GM19452 (cell line): ENCODE results near the gene ANKS3.

Source experiments
- ATAC-seq: cut with Tn5 transposase; IDR thresholded peaks from one replicate; pipeline ENCODE4 v1.9.1; 2021; ENCODE audit not compliant: unreplicated experiment

Gene ANKS3

DNA sequence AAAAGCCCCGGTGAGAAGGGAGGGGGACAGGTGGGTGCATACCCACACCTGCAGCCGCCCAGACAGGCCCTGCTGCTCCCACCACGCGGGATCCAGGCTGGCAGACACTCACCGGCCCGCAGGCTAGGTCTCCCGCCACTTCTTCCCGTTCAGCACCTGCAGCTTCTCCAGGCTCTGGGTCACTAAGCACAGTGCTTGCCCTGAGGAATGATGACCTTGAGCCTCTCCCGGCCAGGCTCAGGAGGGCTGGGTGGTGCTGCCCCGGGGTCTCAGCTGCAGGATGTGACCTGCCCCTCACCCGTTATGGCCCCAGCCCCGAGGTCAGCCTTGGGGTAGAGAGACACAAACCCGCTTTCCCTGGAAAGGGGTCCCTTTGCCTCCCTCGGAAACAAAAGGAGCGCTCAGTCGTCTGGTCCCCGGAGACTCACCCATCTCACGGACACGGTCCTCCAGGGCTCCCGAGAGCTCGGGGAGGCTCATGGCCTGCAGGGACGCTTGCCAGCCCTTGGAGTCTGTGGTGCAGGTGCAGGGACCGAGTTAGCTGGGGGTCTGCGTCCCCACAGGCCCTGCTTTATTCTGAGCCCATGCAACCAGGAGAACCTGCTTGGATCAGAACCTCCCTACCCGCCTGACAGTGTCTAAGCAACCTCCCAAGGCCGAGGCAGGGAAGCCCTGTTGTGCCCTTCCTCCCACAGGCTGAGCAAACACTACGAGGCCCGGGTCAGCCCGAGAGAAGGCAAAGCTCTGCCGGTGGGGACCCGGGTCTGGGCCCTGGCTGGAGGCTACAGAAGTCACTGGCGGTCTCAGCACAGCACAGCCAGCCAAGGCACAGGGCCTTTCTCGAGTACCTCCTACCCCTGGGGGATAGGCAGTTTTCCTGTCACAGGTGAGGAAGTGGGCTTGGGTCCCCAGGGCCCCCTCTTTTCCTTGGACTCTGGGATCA, 36.9 kb downstream of the ANKS3 start:
- no peak for ATAC-seq

GRCh38 chr16:4696172-4696904, 37.7 kb downstream of the ANKS3 start:
- no peak for ATAC-seq

DNA sequence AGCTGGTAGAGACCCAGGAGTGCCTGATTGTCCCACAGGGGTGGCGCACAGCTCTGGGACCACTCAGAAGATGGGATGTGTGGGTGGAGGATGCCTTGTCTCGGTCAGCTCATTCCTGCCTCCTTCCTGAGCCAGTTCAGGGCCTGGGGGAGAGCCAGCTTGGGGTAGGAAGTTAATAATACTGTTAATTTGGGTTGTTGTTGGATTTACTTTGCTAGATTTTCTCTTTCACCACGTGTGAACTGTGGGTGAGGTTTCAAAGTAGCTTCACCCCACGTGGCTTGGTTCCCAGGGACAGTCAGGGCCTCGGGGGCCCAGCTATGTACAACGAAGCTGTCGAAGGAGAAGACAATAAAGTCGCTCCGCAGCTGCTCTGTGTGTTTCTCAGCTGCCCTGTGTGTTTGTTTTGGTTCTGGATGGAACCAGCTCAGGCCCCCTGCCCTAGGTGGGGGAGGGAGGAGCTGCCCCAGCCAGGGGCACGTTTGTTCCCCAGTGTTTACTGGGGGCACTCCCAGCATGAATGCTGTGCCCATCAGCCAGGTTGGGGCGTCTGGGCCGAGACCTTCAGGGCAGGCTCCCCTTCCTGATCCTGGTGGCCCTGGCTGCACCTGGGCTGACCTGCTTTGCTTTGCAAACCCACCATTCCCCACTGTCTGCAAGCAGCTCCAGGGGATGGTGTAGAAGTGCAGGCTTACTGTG, 38.4 kb downstream of the ANKS3 start:
- ATAC-seq = no peak

- ATAC-seq = no peak
Observed at GRCh38 chr16:4694642-4695451, 39.2 kb downstream of the ANKS3 start.

- ATAC-seq = no peak
Observed at GRCh38 chr16:4693956-4694641, 40.0 kb downstream of the ANKS3 start.

- peak; percentile 97 for ATAC-seq
Observed at GRCh38 chr16:4693296-4693955, 40.6 kb downstream of the ANKS3 start, which contains the start of gene NUDT16L1. Gene NUDT16L1, plus strand, starts transcription at chr16:4693562. Its CDS starts 165 bp downstream, at chr16:4693727.

DNA sequence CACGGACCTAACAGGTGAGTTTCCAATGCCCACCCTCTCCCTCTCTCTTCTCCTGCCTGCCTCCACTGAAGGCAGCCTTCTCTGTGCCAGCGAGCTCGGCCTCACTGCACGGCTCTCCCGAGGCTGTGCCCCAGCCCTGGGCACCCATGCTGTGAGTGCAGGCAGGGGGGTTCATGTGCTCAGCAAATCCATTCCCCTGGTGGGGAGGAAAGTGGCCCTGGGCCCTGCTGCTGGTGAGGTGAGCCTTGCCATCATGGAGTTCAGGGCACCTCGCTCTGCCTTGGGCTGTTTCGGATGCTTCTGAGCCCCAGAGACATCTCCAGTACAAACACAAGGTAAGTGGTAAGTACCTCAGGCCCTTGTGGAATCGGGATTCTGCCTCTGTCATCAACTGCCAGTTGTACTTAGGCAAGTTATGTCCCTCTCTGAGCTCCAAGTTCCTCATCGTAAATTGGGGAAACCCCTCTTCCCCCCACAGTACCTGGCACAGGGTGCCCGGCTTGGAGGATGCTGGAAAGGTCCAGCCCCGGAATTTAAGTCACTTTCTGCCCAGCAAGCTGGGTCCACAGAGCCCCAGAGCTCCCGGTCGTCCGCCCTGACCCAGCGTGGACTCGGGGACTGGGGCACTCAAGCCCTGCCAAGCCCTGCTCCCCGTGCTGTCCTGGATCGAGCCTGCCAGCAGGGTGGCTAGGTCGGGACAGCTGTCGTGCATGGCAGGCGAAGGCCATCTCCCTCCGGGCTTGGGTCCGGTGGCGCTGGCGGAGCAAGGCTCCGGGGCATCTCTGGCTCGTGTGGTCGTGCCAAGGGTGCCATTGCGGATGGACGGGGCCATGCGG, 41.4 kb downstream of the ANKS3 start:
- ATAC-seq = peak; percentile 14

DNA sequence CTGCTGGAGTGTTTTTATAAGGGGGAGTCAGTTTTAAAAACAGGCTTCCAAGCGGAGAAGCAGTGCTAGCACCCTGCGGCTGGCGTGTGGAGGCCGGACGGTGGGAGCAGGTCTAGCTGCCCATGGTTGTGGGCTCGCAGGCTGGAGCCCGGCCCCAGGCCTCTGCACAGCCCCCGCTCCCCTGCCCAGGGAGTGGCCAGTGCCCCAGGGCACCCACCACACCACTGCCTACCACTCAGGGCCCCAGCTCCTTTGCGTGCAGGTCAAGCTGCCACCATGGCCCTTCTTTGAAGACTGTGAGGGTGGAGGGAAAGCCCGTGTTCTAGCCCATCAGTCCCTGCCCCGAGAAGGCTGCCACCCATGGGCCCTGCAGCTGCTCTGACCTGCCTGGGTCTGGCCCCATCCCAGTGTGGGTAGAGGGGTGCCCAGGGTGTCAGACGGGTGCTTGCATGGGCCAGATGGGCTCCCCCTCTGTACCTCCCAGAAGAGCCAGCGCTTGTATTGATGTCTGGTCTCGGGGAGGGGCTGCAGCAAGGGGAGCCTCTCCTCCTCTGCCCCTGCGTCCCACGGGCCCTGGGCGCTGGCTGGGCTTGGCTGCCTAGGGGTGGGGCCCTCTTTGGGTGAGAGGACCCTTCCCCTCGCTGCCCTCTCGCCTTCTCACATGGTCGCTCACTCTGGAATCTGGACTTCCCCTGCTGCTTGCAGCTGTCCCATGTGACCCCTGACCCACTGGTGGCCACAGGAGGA, 42.2 kb downstream of the ANKS3 start:
- no peak for ATAC-seq

DNA sequence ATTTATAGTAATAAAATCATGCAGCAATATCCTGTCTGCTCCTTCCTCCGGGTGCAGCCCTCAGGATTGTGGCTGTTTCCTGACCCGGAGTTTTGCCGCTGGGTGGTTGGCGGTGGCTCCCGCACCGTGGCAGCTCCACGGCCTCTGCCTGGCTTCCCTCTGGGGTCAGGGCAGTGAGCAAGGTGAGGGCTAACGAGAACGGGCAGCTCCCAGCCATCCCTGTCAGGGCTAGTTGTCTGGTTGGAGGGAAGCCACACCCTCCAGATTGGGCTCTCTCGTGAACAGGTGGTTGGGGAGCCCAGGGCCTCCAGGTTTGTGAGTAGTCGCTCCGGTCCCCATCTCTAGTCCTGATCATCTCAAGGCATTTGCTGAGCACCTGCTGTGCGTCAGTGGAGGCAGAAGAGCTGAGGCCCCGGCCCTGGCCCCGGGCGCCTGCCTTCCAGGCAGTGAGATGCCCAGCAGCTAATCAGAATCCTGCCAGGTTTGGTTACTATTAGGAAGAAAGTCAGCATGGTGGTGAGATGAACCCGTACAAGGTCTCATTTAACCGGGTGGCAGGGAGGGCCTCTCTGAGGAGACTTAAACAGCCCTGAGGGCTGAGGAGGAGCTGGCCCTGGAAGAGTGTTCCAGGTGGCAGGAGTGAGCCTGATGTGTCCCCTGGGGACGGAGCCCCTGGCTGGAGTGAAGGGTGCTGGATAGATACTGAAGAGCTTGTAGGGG, 43.0 kb downstream of the ANKS3 start:
- ATAC-seq = no peak

DNA sequence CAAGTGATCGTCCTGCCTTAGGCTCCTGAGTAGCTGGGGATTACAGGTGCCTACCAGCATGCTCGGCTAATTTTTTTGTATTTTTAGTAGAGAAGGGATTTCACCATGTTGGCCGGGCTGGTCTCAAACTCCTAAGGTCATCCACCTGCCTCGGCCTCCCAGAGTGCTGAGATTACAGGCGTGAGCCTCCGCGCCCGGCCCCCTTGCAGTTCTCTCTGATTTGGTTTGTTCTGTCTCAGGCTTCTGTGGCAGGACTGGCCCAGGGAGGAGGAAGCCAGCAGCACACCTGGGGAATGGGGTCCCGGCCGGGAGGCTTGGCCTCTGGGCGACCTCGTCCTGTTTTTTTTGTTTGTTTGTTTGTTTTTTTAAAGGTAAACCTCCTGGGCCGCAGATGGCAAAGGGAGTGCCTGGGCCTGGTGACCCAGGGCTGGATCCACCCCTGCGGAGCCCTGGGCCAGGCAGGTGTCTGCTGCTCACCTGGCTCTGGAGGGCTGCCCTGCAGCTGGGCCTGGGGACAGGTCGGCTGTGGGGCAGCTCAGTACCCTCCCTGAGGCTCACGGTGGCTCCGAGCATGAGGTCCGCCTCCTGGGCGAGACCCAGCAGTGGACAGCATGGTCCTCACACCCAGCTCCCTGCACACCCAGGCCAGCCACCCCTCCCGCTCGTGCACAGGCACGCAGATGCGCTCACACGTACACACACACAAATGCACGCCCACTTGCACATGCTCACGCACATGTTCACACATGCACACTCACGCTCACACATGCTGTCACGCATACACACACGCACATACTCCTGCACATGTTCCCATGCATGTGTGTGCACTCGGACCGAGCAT, 44.0 kb downstream of the ANKS3 start:
- ATAC-seq = no peak

DNA sequence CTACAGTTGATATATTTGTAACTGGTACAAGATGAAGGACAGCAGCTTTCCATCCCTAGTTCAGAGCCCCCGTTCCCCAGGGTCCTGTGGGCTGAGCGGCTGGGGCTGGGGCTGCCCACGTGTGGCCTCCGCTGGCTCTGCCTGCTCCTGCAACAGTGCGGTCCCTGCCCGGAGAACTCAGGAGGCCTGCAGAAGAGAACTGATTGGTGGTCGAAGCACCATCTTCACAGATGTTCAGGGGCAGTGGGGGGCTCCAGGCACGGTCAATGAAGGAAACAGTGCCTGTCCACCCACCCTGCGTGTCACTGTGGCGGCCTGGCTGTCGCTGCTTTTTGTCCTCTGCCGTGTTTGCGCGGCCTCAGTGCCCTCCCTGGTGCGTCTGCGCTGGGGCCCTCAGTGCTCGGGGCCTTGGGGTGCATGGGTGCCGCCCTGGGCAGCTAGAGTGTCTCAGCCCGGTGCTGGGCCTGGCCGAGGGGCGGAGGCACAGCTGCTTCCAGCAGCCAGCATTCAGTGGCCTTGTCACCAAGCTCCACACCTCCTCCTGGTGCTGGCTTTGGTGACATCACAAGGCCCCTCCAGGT, 44.9 kb downstream of the ANKS3 start:
- ATAC-seq = no peak

DNA sequence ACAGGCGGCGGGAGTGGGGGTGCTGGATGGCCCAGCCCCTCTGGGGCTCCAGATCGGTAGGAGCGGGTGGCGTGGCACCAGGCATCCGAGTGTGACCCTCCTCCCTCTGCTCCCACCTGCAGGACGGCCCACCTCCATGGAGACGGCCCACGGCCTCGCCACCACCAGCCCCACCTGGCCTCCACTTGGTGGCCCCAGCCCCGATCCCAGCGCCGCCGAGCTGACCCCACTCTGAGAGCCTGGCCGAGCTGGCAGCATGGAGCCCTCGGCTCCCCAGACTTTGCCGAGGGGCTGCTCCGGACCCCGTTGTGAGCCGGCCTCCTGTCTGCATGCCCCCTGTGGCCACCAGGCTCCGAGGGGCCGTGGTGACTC, 45.4 kb downstream of the ANKS3 start:
- ATAC-seq = no peak

GRCh38 chr16:4687946-4688673, 46.0 kb downstream of the ANKS3 start:
- ATAC-seq = no peak

GRCh38 chr16:4687416-4687815, 46.7 kb downstream of the ANKS3 start:
- no peak for ATAC-seq

DNA sequence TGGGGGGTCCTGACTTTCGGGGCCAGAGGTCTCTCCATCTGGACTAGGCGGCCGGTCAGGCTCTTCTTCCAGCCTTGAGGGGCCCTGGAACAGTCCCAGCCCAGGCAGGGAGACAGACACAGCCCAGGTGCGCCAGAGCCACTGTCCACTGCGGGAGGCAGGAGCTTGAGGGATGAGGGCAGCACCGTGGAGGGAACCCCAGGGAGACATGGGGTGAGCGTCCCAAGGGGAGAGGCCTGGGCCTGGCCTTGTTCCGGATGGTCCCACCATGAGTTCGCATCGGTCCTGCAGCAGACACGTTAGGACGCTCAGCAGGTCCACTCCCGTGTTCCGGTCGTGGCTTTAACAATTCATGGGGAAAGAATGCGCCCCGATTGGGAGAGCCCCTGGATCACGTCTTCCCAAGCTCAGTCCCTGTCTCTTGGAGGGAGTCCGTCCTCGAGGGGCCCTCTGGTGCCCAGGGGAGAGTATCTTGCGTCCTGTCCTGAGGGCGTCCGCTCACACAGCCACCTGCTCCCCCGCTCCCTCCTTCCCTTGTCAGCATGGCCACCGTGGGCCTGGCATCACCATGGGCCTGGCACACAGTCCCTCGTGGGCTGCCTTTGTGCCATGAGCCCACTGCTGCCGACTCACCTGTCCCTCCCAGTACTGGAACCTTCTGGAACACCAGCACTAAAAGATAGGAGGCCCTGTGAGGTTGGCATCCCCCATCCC, 47.4 kb downstream of the ANKS3 start:
- ATAC-seq = no peak
